C4-2B (cell line): ENCODE measurements around the gene PHYHIPL.

Source experiments
- H3K27ac ChIP-seq: fragments of 450-650 bp; 2 replicates; pipeline ENCODE4 v1.5.1; 2017
- CTCF ChIP-seq: fragments of 450-650 bp; conservative IDR thresholded peaks from 2 replicates; pipeline ENCODE4 v1.5.1; 2017; ENCODE audit warnings: mild to moderate bottlenecking
- ZFX ChIP-seq: fragments of 450-650 bp; IDR thresholded peaks from 2 replicates; pipeline ENCODE4 v1.6.1; 2017

PHYHIPL gene

DNA sequence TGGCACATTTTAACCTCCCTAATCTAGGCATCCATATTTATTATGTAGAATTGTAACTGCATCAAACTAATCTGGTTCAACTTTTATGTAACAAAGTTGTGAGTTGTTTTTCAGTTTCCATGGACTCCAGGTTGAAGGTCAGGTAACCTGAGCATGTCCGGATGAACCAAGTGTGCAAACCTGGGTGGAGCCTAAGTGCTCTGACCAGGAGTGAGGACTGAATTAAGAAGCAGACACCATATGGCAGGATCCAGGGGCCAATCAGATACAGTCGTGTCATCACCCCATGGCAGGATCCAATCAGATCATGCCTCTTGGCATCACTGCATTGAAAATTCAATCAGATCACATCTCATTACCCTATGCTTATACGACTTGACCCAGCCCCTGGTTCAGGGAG lies 41.2 kb upstream of the PHYHIPL start:
- TF ChIP-seq CTCF (no peak), ZFX (no peak)
- no peak overlapping the region for H3K27ac ChIP-seq

GRCh38 chr10:59138052-59138451 lies 38.4 kb upstream of the PHYHIPL start:
- no peak for TF ChIP-seq CTCF
- TF ChIP-seq ZFX: no peak
- H3K27ac ChIP-seq: no peak overlapping the region

- no peak for TF ChIP-seq ZFX
- no peak for TF ChIP-seq CTCF
- H3K27ac ChIP-seq: no peak overlapping the region
These were observed 32.9 kb upstream of the PHYHIPL start for GRCh38 chr10:59143544-59143943.

- H3K27ac ChIP-seq: no peak overlapping the region
- TF ChIP-seq ZFX (no peak), CTCF (no peak)
These were observed 27.7 kb upstream of the PHYHIPL start for GRCh38 chr10:59148701-59149100.

- H3K27ac ChIP-seq: no peak overlapping the region
- TF ChIP-seq ZFX (no peak), CTCF (no peak)
These were observed 20.9 kb upstream of the PHYHIPL start for GRCh38 chr10:59155556-59155955.

GRCh38 chr10:59167512-59167911 lies 8.9 kb upstream of the PHYHIPL start:
- no peak overlapping the region for H3K27ac ChIP-seq
- no peak for TF ChIP-seq ZFX
- TF ChIP-seq CTCF: no peak

- TF ChIP-seq CTCF: no peak
- TF ChIP-seq ZFX: no peak
- H3K27ac ChIP-seq: no peak overlapping the region
These were observed 3.9 kb upstream of the PHYHIPL start for GRCh38 chr10:59172567-59172966.
